AG10803 (cell line): Measurements from ENCODE around the gene PTPN9.
A peak's percentile ranks its signal among the peaks of the same experiment; 100 is the strongest.

Experiments used
- DNase-seq: peaks from one replicate; pipeline ENCODE4 v3.0.0; 2010; ENCODE audit warnings: low read depth
- H3K4me3 ChIP-seq: 2 replicates; pipeline ENCODE4 v1.5.1; 2011; ENCODE audit warnings: mild to moderate bottlenecking, low read length, control low read depth
- CTCF ChIP-seq: conservative IDR thresholded peaks from 2 replicates; pipeline ENCODE4 v1.5.1; 2011; ENCODE audit warnings: mild to moderate bottlenecking, low read length, control low read depth, inconsistent platforms

Gene PTPN9

DNA sequence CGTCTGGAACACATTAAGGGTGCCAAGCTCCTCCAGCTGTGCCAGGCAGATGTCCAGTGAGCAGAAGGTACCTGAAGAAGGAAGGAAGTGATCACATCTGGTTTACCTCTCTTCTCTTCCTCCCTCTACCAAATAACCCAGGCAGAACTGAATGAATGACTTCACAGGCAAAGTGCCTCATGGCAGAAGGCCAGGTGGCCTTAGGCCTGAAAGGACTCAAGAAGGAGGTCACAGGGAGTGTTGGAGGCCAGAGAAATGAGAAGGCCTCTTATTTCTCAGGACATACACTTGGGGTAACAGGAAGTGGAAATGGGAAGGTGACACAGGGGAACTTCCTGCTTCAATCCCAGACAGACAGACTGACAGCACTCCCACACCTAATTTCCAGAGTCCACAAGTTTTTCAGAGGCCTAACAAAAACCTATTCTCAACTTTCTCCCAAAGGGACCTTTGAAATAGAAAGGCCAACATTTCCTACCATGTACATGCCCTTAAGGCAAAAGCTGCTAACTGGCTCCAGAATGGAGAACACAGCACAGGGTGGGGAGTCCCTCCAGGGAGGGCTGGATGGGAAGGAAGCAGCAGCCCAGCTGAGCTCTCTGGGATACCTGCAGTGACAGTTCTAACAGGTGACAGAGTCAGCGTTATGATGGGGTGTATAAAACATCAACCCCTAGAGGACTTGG, 110.1 kb downstream of the PTPN9 start:
- no peak for DNase-seq
- TF ChIP-seq CTCF = no peak
- no peak overlapping the region for H3K4me3 ChIP-seq

GRCh38 chr15:75460646-75461045, 118.5 kb downstream of the PTPN9 start:
- no peak overlapping the region for H3K4me3 ChIP-seq
- no peak for DNase-seq
- TF ChIP-seq CTCF = no peak

DNA sequence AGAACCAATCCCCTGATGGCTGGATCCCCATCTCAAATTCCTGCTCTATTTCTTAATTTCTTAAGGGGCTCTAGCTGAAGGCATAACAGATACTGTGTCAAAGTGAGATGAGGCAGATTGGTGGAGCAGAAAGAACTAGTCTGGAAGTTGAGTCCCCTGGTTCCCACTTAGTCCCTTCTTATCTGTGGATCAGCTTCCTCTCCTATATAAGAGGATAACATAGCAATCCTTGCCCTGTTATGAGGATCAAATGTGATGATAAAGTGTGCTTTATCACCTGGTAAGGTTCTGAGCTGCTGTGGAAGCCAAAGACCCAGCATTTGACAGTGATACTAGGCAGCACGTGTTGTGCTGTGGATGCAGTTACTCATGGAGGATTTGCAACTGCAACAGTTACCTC, 119.5 kb downstream of the PTPN9 start:
- TF ChIP-seq CTCF = no peak
- DNase-seq = no peak
- no peak overlapping the region for H3K4me3 ChIP-seq

GRCh38 chr15:75456710-75457109, 122.4 kb downstream of the PTPN9 start:
- TF ChIP-seq CTCF = no peak
- peak overlapping the region; percentile 88 for H3K4me3 ChIP-seq
- DNase-seq = peak; percentile 30

DNA sequence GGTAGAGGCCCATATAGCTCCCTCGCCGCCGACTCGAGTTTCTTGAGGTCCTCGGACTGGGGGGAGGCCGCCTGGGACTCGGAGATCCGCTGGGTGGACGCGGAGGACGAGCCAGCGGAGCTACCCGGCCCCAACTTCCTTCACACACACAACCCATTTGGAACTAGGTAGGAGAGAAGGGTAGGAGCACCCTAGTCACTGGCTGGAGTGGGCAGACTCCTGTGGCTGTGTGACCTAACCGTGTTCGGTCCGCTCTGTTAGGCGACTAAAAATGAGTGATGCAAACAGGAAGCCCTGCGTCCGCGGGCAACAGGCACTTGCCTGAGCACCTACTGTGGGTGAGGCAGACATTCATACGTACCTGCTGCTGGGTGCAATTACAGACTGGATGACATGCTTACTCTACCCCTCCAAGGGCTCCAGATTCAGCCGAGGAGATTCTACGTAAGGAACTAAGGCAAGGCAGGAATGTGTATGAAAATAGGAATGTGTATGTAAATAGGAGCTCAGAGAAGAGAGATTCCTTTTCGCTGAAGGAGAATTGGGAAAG, 123.1 kb downstream of the PTPN9 start:
- H3K4me3 ChIP-seq = peak overlapping the region; percentile 88
- TF ChIP-seq CTCF = no peak
- DNase-seq = peak; percentile 49

GRCh38 chr15:75455424-75455981, 123.6 kb downstream of the PTPN9 start:
- no peak for TF ChIP-seq CTCF
- H3K4me3 ChIP-seq = peak overlapping the region; percentile 88
- peak; percentile 75 for DNase-seq
